HG03039 (cell line): ENCODE measurements around the gene AHNAK2.
"Not testable (repeated sequence)": the region's sequence is repeated elsewhere in the genome, so short reads cannot be mapped to it uniquely, and the experiment has no call there.

Experiments
- ATAC-seq: cut with Tn5 transposase; IDR thresholded peaks from one replicate; pipeline ENCODE4 v1.9.1; 2021; ENCODE audit warnings: mild to moderate bottlenecking, moderate library complexity; ENCODE audit not compliant: unreplicated experiment

Gene AHNAK2

GRCh38 chr14:104929268-104930230, 48.6 kb downstream of the AHNAK2 start:
- ATAC-seq, result no peak

- ATAC-seq, result no peak
Observed at GRCh38 chr14:104928391-104929133, 49.6 kb downstream of the AHNAK2 start.

DNA sequence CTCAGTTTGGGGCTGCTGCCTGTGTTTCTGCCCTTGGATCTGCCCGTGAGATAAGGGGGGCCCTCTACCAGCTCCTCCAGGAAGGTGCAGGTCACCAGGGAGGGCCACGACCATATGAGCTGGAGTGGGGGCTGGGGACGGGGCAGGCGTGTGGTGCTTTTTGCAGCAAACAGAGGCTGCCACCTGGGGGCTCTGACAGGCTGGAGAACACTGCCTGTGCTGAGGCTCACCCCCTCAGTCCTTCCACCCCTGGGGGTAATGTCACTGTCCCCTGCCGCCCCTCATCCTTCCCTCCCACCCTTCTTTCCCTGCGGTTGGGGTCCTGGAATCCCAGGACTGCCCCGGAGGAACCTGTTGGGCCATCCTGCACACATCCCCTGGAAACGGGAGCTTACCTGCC, 50.3 kb downstream of the AHNAK2 start:
- ATAC-seq, result no peak

DNA sequence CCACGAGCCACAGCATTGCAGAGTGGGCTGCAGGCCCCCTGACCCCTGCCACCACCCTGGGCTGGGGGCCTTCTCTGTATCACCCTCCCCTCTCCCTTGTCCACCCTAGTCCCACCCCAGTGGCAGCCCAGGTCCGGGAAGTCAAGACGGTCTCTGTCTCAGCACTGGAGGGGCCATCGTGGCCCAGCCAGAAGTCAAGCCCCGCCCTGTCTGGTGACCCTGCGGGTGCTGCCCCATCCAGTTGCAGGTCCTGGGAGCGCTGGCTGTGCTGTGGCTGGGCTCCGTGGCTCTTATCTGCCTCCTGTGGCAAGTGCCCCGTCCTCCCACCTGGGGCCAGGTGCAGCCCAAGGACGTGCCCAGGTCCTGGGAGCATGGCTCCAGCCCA, 50.8 kb downstream of the AHNAK2 start:
- ATAC-seq, result no peak

DNA sequence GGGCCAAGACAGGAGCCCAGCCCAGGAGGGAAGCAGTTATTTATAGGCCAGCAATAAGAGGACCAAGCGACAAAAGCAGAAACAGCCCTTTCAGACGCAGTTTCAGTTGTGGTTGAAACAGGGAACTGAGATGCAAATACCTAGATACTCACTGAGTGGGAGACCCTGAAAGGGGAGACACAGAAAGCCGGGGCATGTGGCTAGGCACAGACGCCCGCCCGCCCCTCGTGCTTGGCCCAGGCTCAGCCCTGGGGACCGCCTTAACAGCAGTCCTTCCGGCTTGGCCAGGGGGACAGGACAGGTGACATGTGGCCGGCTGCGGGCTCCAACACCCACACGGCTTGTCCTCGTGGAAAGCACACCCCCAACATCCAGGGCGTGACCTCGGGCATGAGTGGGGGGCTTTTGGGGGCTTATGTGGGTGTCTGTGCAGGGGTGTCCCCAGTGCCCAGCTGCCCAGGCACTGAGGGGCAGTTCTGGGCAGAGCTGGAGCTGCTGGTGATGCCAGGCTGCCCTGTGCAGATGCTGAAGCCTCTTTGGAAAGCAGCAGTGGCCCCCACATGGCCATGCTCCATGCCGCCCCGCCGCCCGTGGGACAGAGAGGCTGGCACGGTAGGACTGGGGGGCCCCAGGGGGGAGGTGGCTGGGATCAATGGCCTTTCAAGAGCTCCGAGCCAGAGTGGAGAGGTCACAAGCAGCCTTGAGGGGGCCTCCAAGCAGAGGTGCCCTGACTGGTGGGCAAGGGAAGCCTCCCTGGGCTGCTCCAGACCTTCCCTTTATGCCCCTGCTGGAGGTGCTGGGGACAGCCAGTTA, 51.3 kb downstream of the AHNAK2 start:
- ATAC-seq, result peak; percentile 68

DNA sequence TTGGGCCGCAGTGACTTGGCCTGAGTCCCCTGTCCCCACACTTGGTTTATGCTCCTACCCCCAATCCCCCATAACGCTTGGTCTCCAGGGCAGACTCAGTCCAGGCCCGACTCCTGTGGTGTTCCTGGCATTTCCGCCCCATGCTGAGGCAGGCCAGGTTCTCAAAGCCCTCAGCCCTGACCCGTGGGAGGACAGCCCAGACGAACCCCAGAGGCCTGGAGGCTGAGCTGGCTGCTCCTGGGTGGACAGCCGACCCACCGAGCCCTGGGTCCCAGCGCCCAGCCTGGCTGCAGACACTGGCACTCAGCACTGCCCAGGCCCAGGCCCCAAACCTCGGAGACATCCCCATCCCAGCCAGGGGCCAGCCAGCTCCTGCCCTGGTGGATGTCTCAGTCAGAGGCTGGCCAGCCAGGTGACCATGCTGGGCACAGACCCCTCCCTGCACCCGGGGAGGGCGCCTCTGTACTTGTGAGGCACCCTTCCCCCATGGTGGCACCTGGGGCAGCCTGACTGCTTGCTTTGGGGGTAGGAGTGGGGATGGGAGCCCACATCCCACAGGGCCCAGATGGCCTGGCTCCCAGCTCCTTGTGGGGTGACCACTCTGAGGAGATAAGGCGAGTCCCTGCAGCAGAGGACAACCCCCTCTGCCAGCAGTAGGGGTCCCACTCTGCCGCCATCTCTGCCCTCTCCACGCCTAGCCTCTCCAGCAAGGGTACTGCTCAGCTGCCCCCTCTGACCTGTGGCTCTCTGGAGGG, 52.1 kb downstream of the AHNAK2 start:
- no peak for ATAC-seq

GRCh38 chr14:104925214-104925854, 52.8 kb downstream of the AHNAK2 start:
- ATAC-seq, result no peak

- ATAC-seq, result no peak
Observed at GRCh38 chr14:104924421-104925213, 53.6 kb downstream of the AHNAK2 start, which contains the start of gene PLD4. PLD4 (plus strand) TSS chr14:104924879; CDS start chr14:104927141, 2,262 bp downstream.

- ATAC-seq, result no peak
Observed at GRCh38 chr14:104923640-104924420, 54.3 kb downstream of the AHNAK2 start.

GRCh38 chr14:104919993-104920315, 58.2 kb downstream of the AHNAK2 start:
- no peak for ATAC-seq

- ATAC-seq, result not testable (repeated sequence)
Observed at GRCh38 chr14:104919152-104919992, 58.8 kb downstream of the AHNAK2 start.

DNA sequence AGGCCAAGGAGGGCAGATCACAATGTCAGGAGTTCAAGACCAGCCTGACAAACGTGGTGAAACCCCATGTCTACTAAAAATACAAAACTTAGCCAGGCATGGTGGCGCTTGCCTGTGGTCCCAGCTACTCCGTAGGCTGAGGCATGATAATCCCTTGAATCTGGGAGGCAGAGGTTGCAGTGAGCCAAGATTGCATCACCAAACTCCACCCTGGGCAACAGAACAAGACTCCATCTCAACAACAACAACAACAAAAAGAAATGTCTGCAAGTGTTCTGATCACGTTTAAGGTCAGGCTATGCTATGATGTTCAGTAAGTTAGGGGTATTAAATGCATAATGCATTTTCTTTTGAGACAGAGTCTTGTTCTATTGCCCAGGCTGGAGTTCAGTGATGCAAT, 60.2 kb downstream of the AHNAK2 start:
- ATAC-seq, result no peak

GRCh38 chr14:104917116-104917515, 61.1 kb downstream of the AHNAK2 start:
- no peak for ATAC-seq

GRCh38 chr14:104913435-104913834, 64.7 kb downstream of the AHNAK2 start:
- ATAC-seq, result no peak

- no peak for ATAC-seq
Observed at GRCh38 chr14:104912053-104912452, 66.1 kb downstream of the AHNAK2 start.

DNA sequence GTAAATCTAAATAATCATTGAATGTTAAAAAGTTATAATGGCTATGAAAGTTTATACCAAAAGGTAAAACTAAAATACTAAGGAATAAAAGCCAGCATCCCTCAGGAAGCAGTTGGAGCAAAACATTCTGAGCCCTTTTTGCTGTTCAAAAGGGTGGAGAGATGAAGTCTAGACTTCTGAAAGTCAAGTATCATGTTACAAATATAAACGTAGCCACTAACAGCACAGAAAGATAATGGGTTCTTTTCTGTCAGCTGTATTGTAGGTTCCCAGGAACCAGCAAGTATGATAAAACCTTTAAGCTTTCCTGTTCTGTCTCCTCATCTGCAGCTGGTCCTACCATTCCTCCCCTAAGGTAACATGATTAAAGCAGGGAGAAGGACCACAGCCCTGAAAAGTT, 69.9 kb downstream of the AHNAK2 start:
- ATAC-seq, result no peak

GRCh38 chr14:104905579-104905933, 72.6 kb downstream of the AHNAK2 start:
- not testable (repeated sequence) for ATAC-seq
